ENCODE data around the gene SIPA1. TPM values are rescaled to one million over a fixed set of nuclear protein-coding genes. Genes with fewer than 3 reads are reported as not detected.

Gene SIPA1
- total RNA-seq, 1 donor from 2014 or later: 66.5 TPM

DNA sequence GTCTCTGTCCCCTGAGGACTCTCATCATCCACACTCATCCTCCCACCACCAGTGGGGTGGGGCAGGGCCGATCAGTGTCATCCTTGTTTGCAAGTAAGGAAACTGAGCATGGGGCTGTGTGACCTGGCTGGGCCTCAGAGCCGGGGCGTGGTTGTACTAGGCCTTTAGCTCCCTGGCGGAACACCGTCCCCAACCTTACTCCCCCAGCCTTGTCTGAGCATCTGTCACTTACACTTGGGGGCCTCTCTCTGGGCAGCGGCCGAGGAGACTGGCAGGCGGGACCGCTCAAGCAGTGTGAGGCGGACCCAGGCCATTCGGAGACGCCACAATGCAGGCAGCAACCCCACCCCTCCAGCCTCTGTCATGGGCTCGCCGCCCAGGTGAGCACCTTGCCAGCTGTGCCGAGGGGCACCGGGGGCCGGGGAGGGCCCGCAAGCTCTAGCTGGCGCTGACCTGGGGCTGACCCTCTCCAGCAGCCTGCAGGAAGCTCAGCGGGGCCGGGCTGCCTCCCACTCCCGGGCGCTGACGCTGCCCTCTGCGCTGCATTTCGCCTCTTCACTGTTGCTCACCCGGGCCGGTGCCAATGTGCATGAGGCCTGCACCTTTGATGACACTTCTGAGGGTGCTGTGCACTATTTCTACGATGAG is 18.5 kb upstream of the SIPA1 start:
- no peak for TF ChIP-seq CTCF (conservative IDR thresholded peaks at IDR 0.05; ENCODE audit: low read depth, low read length)
- no peak overlapping the region for H3K4me3 ChIP-seq (ENCODE audit: low read depth, low read length)
- DNase-seq (ENCODE audit: low read depth): no peak

- TF ChIP-seq CTCF (conservative IDR thresholded peaks at IDR 0.05; ENCODE audit: low read depth, low read length): no peak
- no peak for DNase-seq (ENCODE audit: low read depth)
- no peak overlapping the region for H3K4me3 ChIP-seq (ENCODE audit: low read depth, low read length)
These were observed 17.2 kb upstream of the SIPA1 start for GRCh38 chr11:65620666-65621065.

- TF ChIP-seq CTCF (conservative IDR thresholded peaks at IDR 0.05; ENCODE audit: low read depth, low read length): no peak
- H3K4me3 ChIP-seq (ENCODE audit: low read depth, low read length): no peak overlapping the region
- no peak for DNase-seq (ENCODE audit: low read depth)
These were observed 16.4 kb upstream of the SIPA1 start for GRCh38 chr11:65621460-65621859.

DNA sequence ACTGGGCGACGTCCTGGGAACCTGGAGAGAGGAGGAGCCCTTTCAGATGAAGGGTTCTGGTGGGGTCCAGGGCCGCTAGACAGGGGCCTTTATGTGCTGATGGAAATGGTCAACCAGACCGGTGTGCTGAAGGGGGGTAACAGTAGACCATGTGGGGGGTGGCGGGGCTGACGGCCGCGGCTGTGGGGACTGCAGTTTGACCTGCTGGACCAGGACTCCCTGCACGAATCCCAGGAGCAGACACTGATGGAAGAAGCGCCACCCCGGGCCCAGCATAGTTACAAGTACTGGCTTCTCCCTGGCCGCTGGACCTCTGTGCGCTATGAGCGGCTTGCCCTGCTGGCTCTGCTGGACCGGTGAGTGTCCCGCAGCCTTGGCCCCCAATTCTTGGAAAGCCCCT is 15.9 kb upstream of the SIPA1 start:
- no peak for DNase-seq (ENCODE audit: low read depth)
- TF ChIP-seq CTCF (conservative IDR thresholded peaks at IDR 0.05; ENCODE audit: low read depth, low read length): no peak
- no peak overlapping the region for H3K4me3 ChIP-seq (ENCODE audit: low read depth, low read length)

- no peak for DNase-seq (ENCODE audit: low read depth)
- no peak overlapping the region for H3K4me3 ChIP-seq (ENCODE audit: low read depth, low read length)
- TF ChIP-seq CTCF (conservative IDR thresholded peaks at IDR 0.05; ENCODE audit: low read depth, low read length): no peak
These were observed 14.7 kb upstream of the SIPA1 start for GRCh38 chr11:65623177-65623576.

- no peak for TF ChIP-seq CTCF (conservative IDR thresholded peaks at IDR 0.05; ENCODE audit: low read depth, low read length)
- no peak for DNase-seq (ENCODE audit: low read depth)
- no peak overlapping the region for H3K4me3 ChIP-seq (ENCODE audit: low read depth, low read length)
These were observed 13.9 kb upstream of the SIPA1 start for GRCh38 chr11:65623852-65624616.
